Measurements from ENCODE around the gene CAMK2N2. TPM values are rescaled to one million over a fixed set of nuclear protein-coding genes. Genes with fewer than 3 reads are reported as not detected.

The CAMK2N2 gene
- total and polyA plus RNA-seq, 2 of the 4 experiments (the other 2 are of a cell fraction) = 0.34 TPM; not detected in 1

DNA sequence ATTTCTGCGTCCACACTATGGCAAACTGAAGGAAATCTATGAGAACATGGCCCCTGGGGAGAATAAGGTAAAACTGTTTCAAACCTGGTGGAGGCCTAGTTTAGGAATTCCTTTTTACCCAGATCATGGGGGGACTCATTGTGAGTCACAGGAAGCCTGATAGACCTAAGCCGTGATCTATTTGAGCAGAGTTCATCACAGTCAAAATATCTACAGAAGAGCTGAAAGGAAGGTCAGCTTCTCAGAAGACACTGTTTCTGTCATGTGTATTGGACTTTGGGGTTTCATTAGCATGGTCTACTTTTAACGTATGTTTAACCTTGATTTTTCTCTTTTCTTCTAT is 39.0 kb upstream of the CAMK2N2 start:
- Histone ChIP-seq H3K4me2 (ENCODE audit: low read depth, low read length) (peak overlapping the region; percentile 95), H3K79me1 (ENCODE audit: low read depth in 1 of 2, low read length in 2 of 2) (peaks cover 27 to 49% of the 10 kb centered on the region in 2 experiments), H3K4me3 (ENCODE audit: insufficient read depth, low read depth, low read length) (peak overlapping the region; percentile 96), H2BK15ac (ENCODE audit: low read depth, low read length) (no peak overlapping the region), H3K36me3 (ENCODE audit: control insufficient read depth, insufficient read depth, low read length) (peaks cover 41% of the 10 kb centered on the region), H3K27me3 (ENCODE audit: control insufficient read depth, insufficient read depth, low read length) (no peaks in the 10 kb centered on the region), H4K8ac (ENCODE audit: low read depth in 2 of 2, low read length in 2 of 2) (peak overlapping the region; percentile 0 to 67; a peak in 1 of 4 replicates), H3K9me1 (ENCODE audit: insufficient read depth, low read length) (no peaks in the 10 kb centered on the region; the same call in 1 of the 2 replicates), H2BK5ac (ENCODE audit: low read depth, low read length, poor library complexity, severe bottlenecking) (peak overlapping the region; percentile 85), H3K56ac (ENCODE audit: extremely low read depth, insufficient read depth, low read length) (no peak overlapping the region; the same call in 1 of the 2 replicates), H3K27ac (ENCODE audit: insufficient read depth, low read length) (peak overlapping the region; percentile 62; the same call in 1 of the 2 replicates), H3K4ac (ENCODE audit: low read depth, low read length) (peak overlapping the region; percentile 76; the same call in 1 of the 2 replicates), H2BK120ac (ENCODE audit: low read depth, low read length) (peak overlapping the region; percentile 64; the same call in 1 of the 2 replicates), H4K5ac (ENCODE audit: low read depth, low read length) (0 out of 2 replicates have a peak overlapping the region, but pooled peaks have one; percentile 25), H3K18ac (ENCODE audit: low read depth, low read length) (no peak overlapping the region), H3K9me3 (ENCODE audit: control insufficient read depth, insufficient read depth, low read length) (no peaks in the 10 kb centered on the region), H3K23ac (ENCODE audit: low read depth, low read length) (peak overlapping the region; percentile 96; the same call in 1 of the 2 replicates), H3K9ac (ENCODE audit: low read depth, low read length) (peak overlapping the region; percentile 93), H2AK9ac (replicated peaks; ENCODE audit: low read depth, low read length, poor library complexity) (no peak overlapping the region), H3K4me1 (ENCODE audit: control insufficient read depth, insufficient read depth, low read length) (peaks cover 2% of the 10 kb centered on the region; the same call in 1 of the 2 replicates), H2AK5ac (ENCODE audit: low read depth, low read length) (peak overlapping the region; percentile 58; the same call in 1 of the 2 replicates), H2BK20ac (ENCODE audit: low read depth, low read length) (no peak overlapping the region), H3K14ac (replicated peaks; ENCODE audit: low read depth, low read length) (peak overlapping the region; percentile 62), H4K91ac (ENCODE audit: insufficient read depth, low read depth, low read length) (no peak overlapping the region), H2AFZ (replicated peaks; ENCODE audit: low read length, poor library complexity) (no peak overlapping the region), H4K20me1 (ENCODE audit: insufficient read depth, low read length) (peaks cover 44% of the 10 kb centered on the region)
- ChIA-PET CTCF (no interaction called here), POLR2A (ENCODE audit: unreplicated experiment) (no interaction called here)
- intact Hi-C loops (cut with micrococcal nuclease) (no loop called here), dilution Hi-C loops (cut with HindIII; ENCODE audit: low sequenced_read_pairs, unreplicated experiment) (no loop called here), in situ Hi-C loops (cut with MboI; ENCODE audit: low sequenced_read_pairs) (no loop called here)
- BruUV-seq (replicated peaks) = no TSS peak
- TF ChIP-seq FOS (IDR thresholded peaks at IDR 0.05; ENCODE audit: low read depth, low read length) (peak; percentile 19; the same call in 1 of the 2 replicates), RCOR1 (IDR thresholded peaks at IDR 0.05; ENCODE audit: insufficient replicate concordance, low read length) (no peak), POLR2A (IDR thresholded peaks at IDR 0.05; ENCODE audit: low read depth, low read length) (peak; percentile 25; the same call in 1 of the 2 replicates)
- ATAC-seq (ENCODE audit: low read depth) (no peak), DNase-seq (peak; percentile 75)
- WGBS, 2 experiments (ENCODE audit: extremely low coverage in 2 of 2, insufficient read length in 1 of 2) = no CpG with 5 or more reads among the region's 3 CpGs

All from IMR-90 (cell line).